Thyroid gland (tissue), 4 donors: ENCODE data around the gene HHIPL1. TPM values are rescaled to one million over a fixed set of nuclear protein-coding genes. Genes with fewer than 3 reads are reported as not detected.

Source experiments
- DNase-seq, 2 donors: peaks; one replicate each; pipeline ENCODE4 v3.0.0-alpha.2; 2019
- H3K27ac ChIP-seq, 3 donors: fragments of 200-600 bp; sonication (generic); 1 replicate in 2 of 3; 2 replicates in 1 of 3; pipeline ENCODE4 v1.5.1; 2016 to 2019; ENCODE audit warnings: mild to moderate bottlenecking in 1 of 3, moderate library complexity in 1 of 3
- H3K27me3 ChIP-seq: fragments of 200-600 bp; sonication (generic); one replicate; pipeline ENCODE4 v1.5.1; 2019
- H3K36me3 ChIP-seq, 2 donors: fragments of 200-600 bp; sonication (generic); one replicate each; pipeline ENCODE4 v1.5.1; 2016 to 2019
- H3K4me1 ChIP-seq, 2 donors: fragments of 200-600 bp; sonication (generic); one replicate each; pipeline ENCODE4 v1.5.1; 2017 to 2019
- H3K4me3 ChIP-seq, 3 donors: fragments of 200-600 bp; sonication (generic); replicated peaks in 1 of 3; 1 replicate in 2 of 3; 2 replicates in 1 of 3; pipeline ENCODE4 v1.5.1; 2016; ENCODE audit warnings: mild to moderate bottlenecking in 1 of 3
- H3K9me3 ChIP-seq: fragments of 200-600 bp; sonication (generic); one replicate; pipeline ENCODE4 v1.5.1; 2017
- CTCF ChIP-seq, 6 experiments: fragments of 200-600 bp in 3 of 6; fragments of 450-650 bp in 3 of 6; sonication (generic) in 3 of 6; IDR thresholded peaks; one replicate each; pipeline ENCODE4 v1.5.1; 2016 to 2019; ENCODE audit warnings: antibody characterized with exemption in 6 of 6, mild to moderate bottlenecking in 2 of 6, inconsistent platforms in 1 of 6, moderate library complexity in 1 of 6
- POLR2A ChIP-seq, 2 donors: fragments of 450-650 bp; IDR thresholded peaks; one replicate each; pipeline ENCODE4 v1.6.1; 2017; ENCODE audit warnings: antibody characterized with exemption in 2 of 2, mild to moderate bottlenecking in 2 of 2, moderate library complexity in 1 of 2
- WGBS, 2 donors: methylation state at CpG; one replicate each; pipeline ENCODE4 v1.1.5; 2017; 5-methylcytosine and 5-hydroxymethylcytosine counted together
- intact Hi-C: fragments of 100-400 bp; cut with DNase I; formaldehyde crosslinking; loops from one replicate; pipeline ENCODE4 v1.15.1; 2023
- total RNA-seq, 4 donors: library from RNA; depleted of rRNA; stranded (reverse); fragments of >200 nt; gene quantifications; one replicate each; pipeline ENCODE4 v1.2.3, GENCODE V29; 2016

The HHIPL1 gene
- total RNA-seq, 4 donors from 2014 or later: 0.98 to 2.7 (median 1.1) TPM

DNA sequence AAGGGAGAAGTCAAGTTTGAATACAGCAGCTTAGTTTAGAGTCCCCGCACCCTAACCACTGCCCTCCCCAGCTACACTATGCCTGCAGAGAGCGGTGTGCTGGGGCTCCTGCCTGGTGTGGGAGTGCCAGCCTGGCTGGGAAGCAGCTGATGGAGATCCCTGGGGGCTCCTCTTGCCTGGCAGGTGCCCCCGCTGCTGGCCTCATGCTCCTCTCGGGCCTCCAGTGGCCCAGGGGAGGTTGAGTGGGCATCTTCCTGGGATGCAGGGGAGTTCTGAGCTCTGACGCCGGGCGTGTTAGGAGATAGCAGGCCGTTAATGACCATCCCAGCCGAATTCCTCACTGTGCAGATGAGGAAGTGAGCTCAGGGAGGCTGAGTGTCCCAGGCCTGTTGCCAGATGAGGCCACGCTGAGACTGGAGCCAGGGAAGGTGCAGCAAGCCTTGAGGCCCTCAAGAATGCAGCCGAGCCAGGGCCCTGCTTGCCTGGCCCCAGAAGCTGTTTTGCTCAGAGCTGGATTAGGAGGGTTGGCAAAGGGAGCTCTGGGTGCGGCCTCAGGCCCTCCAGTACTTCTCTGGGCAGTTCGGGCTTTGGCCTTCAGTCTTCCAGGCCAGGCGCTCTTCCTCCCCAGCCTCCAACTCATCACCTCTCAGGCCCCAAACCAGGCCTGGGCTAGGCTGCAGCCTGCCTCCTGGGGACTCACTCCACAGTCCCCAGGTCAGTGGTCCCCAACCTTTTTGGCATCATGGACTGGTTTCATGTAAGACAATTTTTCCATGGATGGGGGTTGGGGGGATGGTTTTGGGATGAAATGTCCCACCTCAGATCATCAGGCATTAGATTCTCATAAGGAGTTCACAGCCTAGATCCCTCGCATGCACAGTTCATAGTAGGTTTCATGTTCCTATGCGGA lies 32.6 kb downstream of the HHIPL1 start:
- Histone ChIP-seq H3K9me3 (no peaks in the 10 kb centered on the region), H3K36me3 (no peaks in the 10 kb centered on the region), H3K27me3 (peaks cover 3% of the 10 kb centered on the region), H3K4me3 (no peak overlapping the region), H3K27ac (no peak overlapping the region), H3K4me1 (peaks cover 0 to 3% of the 10 kb centered on the region in 2 donors)
- intact Hi-C loops: no loop called here
- DNase-seq: peak; percentile 76 to 81
- WGBS, 2 donors: 87 to 90% methylated on average over 7 to 8 of the region's 16 CpGs
- no peak for TF ChIP-seq POLR2A (IDR thresholded peaks at IDR 0.05)
- TF ChIP-seq CTCF (IDR thresholded peaks at IDR 0.05): no peak

GRCh38 chr14:99678198-99678597 lies 33.3 kb downstream of the HHIPL1 start:
- TF ChIP-seq POLR2A (IDR thresholded peaks at IDR 0.05): no peak
- Histone ChIP-seq H3K9me3 (no peaks in the 10 kb centered on the region), H3K27me3 (peaks cover 3% of the 10 kb centered on the region), H3K4me3 (no peak overlapping the region), H3K27ac (no peak overlapping the region), H3K36me3 (no peaks in the 10 kb centered on the region), H3K4me1 (peaks cover 7 to 10% of the 10 kb centered on the region in 2 donors)
- DNase-seq: no peak
- 92 to 97% methylated on average over 6 of the region's 6 CpGs for WGBS, 2 donors
- intact Hi-C loops: no loop called here

GRCh38 chr14:99679111-99679510 lies 34.2 kb downstream of the HHIPL1 start:
- Histone ChIP-seq H3K4me3 (no peak overlapping the region), H3K27ac (no peak overlapping the region), H3K9me3 (no peaks in the 10 kb centered on the region), H3K4me1 (peaks cover 8 to 14% of the 10 kb centered on the region in 2 donors), H3K36me3 (no peaks in the 10 kb centered on the region), H3K27me3 (peaks cover 3% of the 10 kb centered on the region)
- DNase-seq: no peak
- intact Hi-C loops: no loop called here
- WGBS, 2 donors: 90 to 100% methylated on average over 2 of the region's 2 CpGs
- no peak for TF ChIP-seq POLR2A (IDR thresholded peaks at IDR 0.05)
- TF ChIP-seq CTCF (IDR thresholded peaks at IDR 0.05): no peak

DNA sequence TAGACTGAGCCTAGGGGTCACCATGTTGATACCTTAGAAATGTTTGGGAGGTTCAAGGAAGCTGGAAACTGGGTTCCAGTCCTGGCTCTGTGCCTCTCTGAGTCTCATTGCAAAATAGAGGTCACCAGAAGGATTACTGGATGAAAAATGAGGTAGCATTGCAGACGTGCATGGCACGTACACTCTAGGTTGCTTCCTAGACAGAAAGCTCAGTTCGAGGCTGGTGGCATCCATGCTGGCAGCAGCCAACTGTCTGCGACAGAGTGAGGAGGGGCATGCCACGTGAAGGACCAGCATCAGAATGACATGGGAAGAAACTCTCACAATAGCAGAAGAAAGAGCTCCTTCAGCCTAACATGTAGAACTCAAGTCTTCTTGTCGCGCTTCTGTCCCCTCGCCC lies 34.6 kb downstream of the HHIPL1 start:
- no peaks in the 10 kb centered on the region for H3K36me3 ChIP-seq
- intact Hi-C loops: no loop called here
- no peak for TF ChIP-seq POLR2A (IDR thresholded peaks at IDR 0.05)
- TF ChIP-seq CTCF (IDR thresholded peaks at IDR 0.05): no peak
- WGBS, 2 donors: 85 to 92% methylated on average over 8 of the region's 8 CpGs
- no peak for DNase-seq
- no peak overlapping the region for H3K27ac ChIP-seq
- peaks cover 3% of the 10 kb centered on the region for H3K27me3 ChIP-seq
- H3K4me3 ChIP-seq: no peak overlapping the region
- peaks cover 8 to 16% of the 10 kb centered on the region in 2 donors for H3K4me1 ChIP-seq
- no peaks in the 10 kb centered on the region for H3K9me3 ChIP-seq

DNA sequence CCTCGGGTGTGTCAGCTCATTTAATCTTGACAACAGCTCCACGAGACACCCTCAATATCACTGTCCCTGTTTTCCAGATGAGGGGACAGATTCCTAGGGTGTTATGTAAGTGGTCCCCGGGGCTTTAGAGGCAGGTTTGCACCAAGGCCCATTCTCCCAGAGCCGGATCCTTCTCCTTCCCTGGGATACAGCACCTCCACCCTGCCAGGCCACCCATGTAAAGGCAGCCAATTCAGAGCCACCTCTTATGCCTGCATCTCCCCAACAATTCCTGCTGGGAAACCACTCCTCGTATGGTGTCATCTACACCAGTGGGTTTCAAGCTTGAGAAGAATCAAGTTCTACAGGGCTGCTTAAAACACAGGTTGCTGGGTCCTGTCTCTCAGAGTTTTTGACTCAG lies 35.1 kb downstream of the HHIPL1 start:
- intact Hi-C loops: loop anchor here (10.0 kb wide), 2 partner anchors 75 to 865 kb away; partner anchors contain the start of gene CCDC85C
- DNase-seq: no peak
- H3K27ac ChIP-seq: no peak overlapping the region
- H3K4me1 ChIP-seq: peaks cover 11 to 18% of the 10 kb centered on the region in 2 donors
- no peaks in the 10 kb centered on the region for H3K9me3 ChIP-seq
- no peak for TF ChIP-seq POLR2A (IDR thresholded peaks at IDR 0.05)
- TF ChIP-seq CTCF (IDR thresholded peaks at IDR 0.05): no peak
- H3K36me3 ChIP-seq: no peaks in the 10 kb centered on the region
- WGBS, 2 donors: 84 to 87% methylated on average over 5 of the region's 5 CpGs
- H3K4me3 ChIP-seq: no peak overlapping the region
- H3K27me3 ChIP-seq: peaks cover 3% of the 10 kb centered on the region
